Karpas-422 (cell line): ENCODE data around the gene GCSH. TPM values are rescaled to one million over a fixed set of nuclear protein-coding genes. Genes with fewer than 3 reads are reported as not detected.
"Not testable (repeated sequence)": the region's sequence is repeated elsewhere in the genome, so short reads cannot be mapped to it uniquely, and the experiment has no call there.

Experiments used
- DNase-seq: peaks from one replicate; pipeline ENCODE4 v3.0.0-alpha.2; 2015
- H2AFZ ChIP-seq: fragments of 200-600 bp; sonication (generic); 2 replicates; pipeline ENCODE4 v1.6.1; 2014; ENCODE audit warnings: antibody characterized with exemption, low read length, mixed read lengths
- H3K27ac ChIP-seq: fragments of 200-600 bp; sonication (generic); 2 replicates; pipeline ENCODE4 v1.5.1; 2014; ENCODE audit warnings: mild to moderate bottlenecking, low read length, moderate library complexity
- H3K27me3 ChIP-seq: fragments of 200-600 bp; sonication (generic); 2 replicates; pipeline ENCODE4 v1.6.1; 2014; ENCODE audit warnings: low read length, mixed read lengths
- H3K36me3 ChIP-seq: fragments of 200-600 bp; sonication (generic); 2 replicates; pipeline ENCODE4 v1.6.1; 2014; ENCODE audit warnings: low read length, mixed read lengths; ENCODE audit not compliant: insufficient read depth
- H3K4me1 ChIP-seq: fragments of 200-600 bp; sonication (generic); 2 replicates; pipeline ENCODE4 v1.6.1; 2014; ENCODE audit warnings: mild to moderate bottlenecking, low read length, mixed read lengths
- H3K4me2 ChIP-seq: fragments of 200-600 bp; sonication (generic); 2 replicates; pipeline ENCODE4 v1.6.1; 2014; ENCODE audit warnings: low read length, low read depth, mild to moderate bottlenecking; ENCODE audit not compliant: poor library complexity, severe bottlenecking
- H3K4me3 ChIP-seq: fragments of 200-600 bp; sonication (generic); 2 replicates; pipeline ENCODE4 v1.5.1; 2014; ENCODE audit warnings: mild to moderate bottlenecking, antibody characterized with exemption, low read length, mixed read lengths
- H3K79me2 ChIP-seq: fragments of 200-600 bp; sonication (generic); 2 replicates; pipeline ENCODE4 v1.6.1; 2014; ENCODE audit warnings: mild to moderate bottlenecking, low read length, mixed read lengths
- H3K9ac ChIP-seq: fragments of 200-600 bp; sonication (generic); 2 replicates; pipeline ENCODE4 v1.6.0; 2014; ENCODE audit warnings: low read length
- H3K9me2 ChIP-seq: fragments of 200-600 bp; sonication (generic), shearing (Covaris generic); replicated peaks from 2 replicates; pipeline ENCODE4 v1.6.0; 2014; ENCODE audit warnings: mild to moderate bottlenecking, low read length, moderate library complexity; ENCODE audit not compliant: insufficient read depth
- H3K9me3 ChIP-seq: fragments of 300-700, 200-600 bp; sonication (generic); 2 replicates; pipeline ENCODE4 v1.6.1; 2014; ENCODE audit warnings: low read length, mixed read lengths
- H4K20me1 ChIP-seq: fragments of 200-600 bp; sonication (generic); 2 replicates; pipeline ENCODE4 v1.6.1; 2014; ENCODE audit warnings: mild to moderate bottlenecking, antibody characterized with exemption, low read length, low read depth; ENCODE audit not compliant: insufficient read depth
- total RNA-seq: library from RNA; depleted of rRNA; stranded (reverse); fragments of >200 nt; shearing (Covaris generic); gene quantifications from 2 replicates; pipeline ENCODE4 v1.2.3, GENCODE V29; 2014; ENCODE audit warnings: low replicate concordance

GCSH gene
- total RNA-seq, 1 experiment from 2014 or later, result 49.2 TPM

- not testable (repeated sequence) for H3K4me1 ChIP-seq, H3K4me2 ChIP-seq, H3K9ac ChIP-seq, H3K4me3 ChIP-seq, H3K27me3 ChIP-seq, H3K36me3 ChIP-seq, H2AFZ ChIP-seq, H3K9me3 ChIP-seq, H3K9me2 ChIP-seq, H3K79me2 ChIP-seq, DNase-seq, H3K27ac ChIP-seq, H4K20me1 ChIP-seq
Measured at GRCh38 chr16:81109274-81109673, 13.1 kb upstream of the GCSH start.

- Histone ChIP-seq H2AFZ (no peak overlapping the region), H3K4me2 (no peak overlapping the region), H3K9me2 (no peaks in the 10 kb centered on the region), H3K9me3 (no peaks in the 10 kb centered on the region), H3K27me3 (no peaks in the 10 kb centered on the region), H4K20me1 (no peaks in the 10 kb centered on the region), H3K4me1 (no peaks in the 10 kb centered on the region), H3K36me3 (no peaks in the 10 kb centered on the region), H3K79me2 (no peaks in the 10 kb centered on the region), H3K27ac (no peak overlapping the region), H3K9ac (no peak overlapping the region), H3K4me3 (no peak overlapping the region)
- no peak for DNase-seq
Measured at GRCh38 chr16:81107511-81107910, 11.3 kb upstream of the GCSH start.

- no peaks in the 10 kb centered on the region for H3K79me2 ChIP-seq
- no peak overlapping the region for H3K4me3 ChIP-seq
- no peak overlapping the region for H3K27ac ChIP-seq
- H3K27me3 ChIP-seq, result no peaks in the 10 kb centered on the region
- H3K9me3 ChIP-seq, result no peaks in the 10 kb centered on the region
- H3K9ac ChIP-seq, result no peak overlapping the region
- H3K4me1 ChIP-seq, result no peaks in the 10 kb centered on the region
- H4K20me1 ChIP-seq, result no peaks in the 10 kb centered on the region
- H3K36me3 ChIP-seq, result no peaks in the 10 kb centered on the region
- H3K9me2 ChIP-seq, result no peaks in the 10 kb centered on the region
- H3K4me2 ChIP-seq, result no peak overlapping the region
- H2AFZ ChIP-seq, result no peak overlapping the region
- no peak for DNase-seq
Measured at GRCh38 chr16:81106826-81107503, 10.8 kb upstream of the GCSH start.

GRCh38 chr16:81105946-81106345 is 9.8 kb upstream of the GCSH start:
- Histone ChIP-seq H3K27ac (no peak overlapping the region), H3K9ac (no peak overlapping the region), H3K4me1 (no peaks in the 10 kb centered on the region), H2AFZ (no peak overlapping the region), H3K79me2 (no peaks in the 10 kb centered on the region), H4K20me1 (no peaks in the 10 kb centered on the region), H3K9me2 (no peaks in the 10 kb centered on the region), H3K4me3 (no peak overlapping the region), H3K4me2 (no peak overlapping the region), H3K9me3 (no peaks in the 10 kb centered on the region), H3K36me3 (no peaks in the 10 kb centered on the region), H3K27me3 (no peaks in the 10 kb centered on the region)
- DNase-seq, result no peak

- DNase-seq, result no peak
- no peaks in the 10 kb centered on the region for H3K79me2 ChIP-seq
- H3K9me3 ChIP-seq, result no peaks in the 10 kb centered on the region
- H3K9ac ChIP-seq, result no peak overlapping the region
- H4K20me1 ChIP-seq, result no peaks in the 10 kb centered on the region
- no peaks in the 10 kb centered on the region for H3K36me3 ChIP-seq
- H3K27me3 ChIP-seq, result no peaks in the 10 kb centered on the region
- no peak overlapping the region for H3K4me2 ChIP-seq
- no peaks in the 10 kb centered on the region; the same call in 1 of the 2 replicates for H3K9me2 ChIP-seq
- no peak overlapping the region for H3K4me3 ChIP-seq
- H3K27ac ChIP-seq, result no peak overlapping the region
- no peak overlapping the region for H2AFZ ChIP-seq
- peaks cover 3% of the 10 kb centered on the region for H3K4me1 ChIP-seq
Measured at GRCh38 chr16:81101702-81102101, 5.5 kb upstream of the GCSH start.

- no peak overlapping the region for H3K4me2 ChIP-seq
- no peaks in the 10 kb centered on the region for H4K20me1 ChIP-seq
- H3K36me3 ChIP-seq, result no peaks in the 10 kb centered on the region
- H3K9ac ChIP-seq, result no peak overlapping the region
- peaks cover 8% of the 10 kb centered on the region for H3K4me1 ChIP-seq
- no peaks in the 10 kb centered on the region for H3K27me3 ChIP-seq
- H3K79me2 ChIP-seq, result peaks cover 11% of the 10 kb centered on the region
- H3K9me3 ChIP-seq, result no peaks in the 10 kb centered on the region
- H3K9me2 ChIP-seq, result no peaks in the 10 kb centered on the region; the same call in 1 of the 2 replicates
- H2AFZ ChIP-seq, result no peak overlapping the region
- H3K4me3 ChIP-seq, result no peak overlapping the region
- no peak overlapping the region for H3K27ac ChIP-seq
- no peak for DNase-seq
Measured at GRCh38 chr16:81099958-81100357, 3.8 kb upstream of the GCSH start.

- peaks cover 39% of the 10 kb centered on the region for H3K79me2 ChIP-seq
- H2AFZ ChIP-seq, result 0 out of 2 replicates have a peak overlapping the region, but pooled peaks have one; percentile 93
- H3K9me2 ChIP-seq, result no peaks in the 10 kb centered on the region; the same call in 1 of the 2 replicates
- no peak overlapping the region for H3K4me2 ChIP-seq
- peaks cover 6% of the 10 kb centered on the region; the same call in 1 of the 2 replicates for H4K20me1 ChIP-seq
- no peak overlapping the region for H3K4me3 ChIP-seq
- H3K27ac ChIP-seq, result no peak overlapping the region
- no peaks in the 10 kb centered on the region; the same call in 1 of the 2 replicates for H3K36me3 ChIP-seq
- peaks cover 32% of the 10 kb centered on the region for H3K4me1 ChIP-seq
- H3K9me3 ChIP-seq, result no peaks in the 10 kb centered on the region
- no peaks in the 10 kb centered on the region for H3K27me3 ChIP-seq
- DNase-seq, result no peak
- no peak overlapping the region for H3K9ac ChIP-seq
Measured at GRCh38 chr16:81097230-81097629, 1.0 kb upstream of the GCSH start.

GRCh38 chr16:81096715-81097208 is 567 bp upstream of the GCSH start:
- DNase-seq, result no peak
- H3K27me3 ChIP-seq, result no peaks in the 10 kb centered on the region
- peak overlapping the region; percentile 34; the same call in 1 of the 2 replicates for H3K9ac ChIP-seq
- no peak overlapping the region for H3K27ac ChIP-seq
- H4K20me1 ChIP-seq, result peaks cover 6% of the 10 kb centered on the region; the same call in 1 of the 2 replicates
- H3K9me3 ChIP-seq, result no peaks in the 10 kb centered on the region
- H3K4me1 ChIP-seq, result peaks cover 36% of the 10 kb centered on the region
- H3K36me3 ChIP-seq, result no peaks in the 10 kb centered on the region; the same call in 1 of the 2 replicates
- peaks cover 43% of the 10 kb centered on the region for H3K79me2 ChIP-seq
- peak overlapping the region; percentile 41; the same call in 1 of the 2 replicates for H3K4me3 ChIP-seq
- H3K9me2 ChIP-seq, result no peaks in the 10 kb centered on the region; the same call in 1 of the 2 replicates
- H3K4me2 ChIP-seq, result peak overlapping the region; percentile 61
- peak overlapping the region; percentile 93 for H2AFZ ChIP-seq
